HG02973 (cell line): Measurements from ENCODE around the gene SOS2.
A peak's percentile ranks its signal among the peaks of the same experiment; 100 is the strongest.

ENCODE experiments used
- ATAC-seq: cut with Tn5 transposase; IDR thresholded peaks from one replicate; pipeline ENCODE4 v1.9.1; 2021; ENCODE audit warnings: moderate library complexity; ENCODE audit not compliant: unreplicated experiment

The SOS2 gene

DNA sequence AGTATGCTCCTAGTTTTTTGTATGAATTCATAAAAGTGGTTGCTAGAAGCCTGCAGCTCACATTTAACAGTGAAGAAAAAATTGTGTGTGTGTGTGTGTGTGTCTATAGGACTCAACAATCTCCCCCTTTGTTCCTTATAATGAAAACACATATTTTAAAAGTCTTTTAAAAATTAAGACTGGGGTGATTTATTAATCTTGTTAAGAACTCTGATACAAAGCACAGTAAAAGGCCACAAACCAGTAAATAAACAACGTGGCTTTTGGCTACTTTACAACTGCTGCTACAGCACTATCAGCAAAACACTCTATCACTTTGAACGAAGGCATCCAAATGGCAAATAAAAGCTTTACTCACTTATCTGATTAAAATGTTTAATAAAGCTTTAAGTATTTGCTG is 114.4 kb downstream of the SOS2 start:
- no peak for ATAC-seq

DNA sequence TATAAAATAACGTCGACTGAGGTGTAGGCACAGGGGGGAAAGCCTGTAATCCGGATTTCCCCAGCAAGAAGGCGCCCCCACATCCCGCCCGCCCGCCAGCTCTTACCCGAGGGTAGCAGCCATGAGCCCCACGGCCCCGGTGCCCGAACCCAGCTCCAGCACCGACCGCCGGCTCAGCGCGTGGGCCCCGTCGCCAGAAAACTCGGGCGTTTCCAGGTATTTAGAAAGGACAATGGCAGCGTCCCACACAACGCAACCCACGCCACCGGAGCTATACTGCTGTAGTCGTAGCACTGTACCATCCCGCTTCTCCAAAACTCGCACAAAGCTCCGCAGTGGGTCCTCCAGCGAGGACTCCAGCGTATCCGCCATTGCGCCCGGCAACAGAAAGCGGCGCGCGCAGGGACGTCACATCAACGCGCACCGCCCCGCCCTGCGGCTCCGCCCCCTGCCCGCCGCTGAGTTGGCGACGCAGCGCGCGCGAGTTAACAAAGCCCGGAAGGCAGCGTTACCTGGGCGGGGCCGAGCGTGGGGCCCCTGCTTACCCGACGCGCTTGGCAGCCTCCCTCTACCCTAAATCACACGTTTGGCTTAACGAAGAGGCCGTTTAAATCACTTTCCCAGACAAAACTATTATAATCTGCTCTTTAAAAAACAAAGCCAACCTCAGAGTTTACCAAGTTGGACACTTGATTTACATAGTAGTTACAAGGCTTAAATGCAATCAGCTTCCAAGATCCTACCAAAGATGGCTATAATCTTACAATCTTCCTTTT is 115.0 kb downstream of the SOS2 start, which contains the start of gene VCPKMT:
VCPKMT (minus strand) TSS at position 392 of the 776 bp plus-strand sequence; CDS start at position 372, 20 bp downstream.
- peak; percentile 91 for ATAC-seq

DNA sequence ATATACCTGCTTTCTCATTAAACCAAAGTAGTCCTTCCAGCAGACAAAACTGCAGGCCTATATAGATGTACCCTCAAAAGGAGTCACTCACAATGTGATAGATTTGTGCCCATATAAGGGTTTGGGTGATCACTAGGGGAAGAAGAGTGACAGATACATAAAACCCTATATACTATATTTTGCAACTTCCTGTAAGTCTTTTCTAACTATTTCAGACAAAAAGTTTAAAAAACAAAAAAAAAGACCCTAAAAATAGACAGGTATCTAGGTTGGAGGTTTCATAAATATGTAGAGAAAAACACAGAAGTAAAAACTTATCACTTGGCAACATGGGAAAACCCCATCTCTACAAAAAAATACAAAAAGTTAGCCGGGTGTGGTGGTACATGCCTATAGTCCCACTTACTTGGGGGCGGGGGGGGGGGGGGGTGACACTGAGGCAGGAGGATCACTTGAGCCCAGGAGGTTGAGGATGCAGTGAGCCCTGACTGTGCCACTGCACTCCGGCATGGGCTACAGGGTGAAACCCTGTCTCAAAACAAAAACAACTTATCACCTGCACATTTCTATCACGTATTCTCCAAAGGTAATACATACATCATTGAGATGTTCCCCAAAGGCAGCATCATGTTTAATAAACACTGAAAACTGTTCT is 117.9 kb downstream of the SOS2 start:
- ATAC-seq = no peak

DNA sequence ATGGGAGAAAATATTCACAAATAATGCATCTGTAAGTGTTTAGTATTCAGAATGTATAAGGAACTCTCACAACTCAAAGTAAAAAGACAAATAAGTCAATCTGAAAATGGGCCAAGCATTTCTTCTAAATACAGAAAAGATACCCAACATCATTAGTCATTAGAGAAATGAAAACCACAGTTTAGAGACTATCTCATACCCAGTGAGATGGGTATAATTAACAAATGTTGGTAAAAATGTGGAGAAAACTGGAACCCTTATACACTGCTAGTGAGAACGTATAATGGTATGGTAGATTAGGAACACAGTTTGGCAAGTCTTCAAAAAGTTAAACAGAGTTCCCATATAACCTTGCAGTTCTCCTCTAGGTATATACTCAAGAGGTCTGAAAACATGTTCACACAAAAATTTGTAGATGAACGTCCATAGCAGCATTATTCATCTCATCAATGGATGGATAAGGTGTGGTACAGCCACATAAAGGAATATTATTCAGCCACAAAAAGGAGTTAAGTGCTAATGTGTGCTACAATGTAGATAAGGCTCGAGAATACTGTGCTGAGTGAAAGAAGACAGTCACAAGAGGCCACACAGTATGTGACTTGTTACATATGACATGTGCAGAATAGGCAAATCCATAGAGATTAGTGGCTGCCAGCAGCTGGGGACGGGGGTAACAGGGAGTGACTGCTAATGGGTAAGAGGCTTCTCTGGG is 120.9 kb downstream of the SOS2 start:
- ATAC-seq = no peak

DNA sequence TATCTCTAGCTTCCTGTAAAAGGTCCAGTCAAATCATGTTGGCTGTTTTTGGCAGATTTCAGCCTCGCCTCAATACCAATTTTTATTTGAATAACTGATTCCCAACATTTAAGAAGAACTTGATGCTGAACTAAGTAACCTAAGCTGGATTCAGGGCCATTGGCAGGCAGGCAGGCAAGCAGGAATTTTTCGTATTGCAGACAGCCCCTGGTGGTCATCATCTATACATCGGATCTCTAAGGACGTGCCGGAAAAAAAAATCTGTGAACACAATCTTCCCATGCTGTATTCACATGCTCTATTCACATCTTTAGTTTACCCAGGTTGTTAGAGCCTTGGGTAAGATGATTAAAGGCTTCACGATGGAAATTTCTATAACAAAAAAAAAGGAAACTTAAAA is 122.0 kb downstream of the SOS2 start:
- no peak for ATAC-seq

DNA sequence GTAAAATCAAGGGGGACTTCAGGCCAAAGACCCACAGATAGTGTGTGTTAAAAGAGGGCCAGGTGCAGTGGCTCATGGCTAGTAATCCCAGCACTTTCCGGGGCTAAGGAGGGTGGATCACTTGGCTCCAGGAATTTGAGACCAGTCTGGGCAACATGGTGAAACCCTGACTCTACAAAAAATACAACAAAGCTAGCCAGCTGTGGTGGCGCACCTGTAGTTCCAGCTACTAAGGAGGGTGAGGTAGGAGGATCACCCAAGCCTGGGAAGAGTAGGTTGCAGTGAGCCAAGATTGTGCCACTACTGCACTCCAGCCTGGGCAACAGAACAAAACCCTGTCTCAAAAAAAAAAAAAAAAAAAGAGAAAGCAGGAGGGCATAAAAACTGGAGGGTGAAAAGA is 123.5 kb downstream of the SOS2 start:
- ATAC-seq = no peak

DNA sequence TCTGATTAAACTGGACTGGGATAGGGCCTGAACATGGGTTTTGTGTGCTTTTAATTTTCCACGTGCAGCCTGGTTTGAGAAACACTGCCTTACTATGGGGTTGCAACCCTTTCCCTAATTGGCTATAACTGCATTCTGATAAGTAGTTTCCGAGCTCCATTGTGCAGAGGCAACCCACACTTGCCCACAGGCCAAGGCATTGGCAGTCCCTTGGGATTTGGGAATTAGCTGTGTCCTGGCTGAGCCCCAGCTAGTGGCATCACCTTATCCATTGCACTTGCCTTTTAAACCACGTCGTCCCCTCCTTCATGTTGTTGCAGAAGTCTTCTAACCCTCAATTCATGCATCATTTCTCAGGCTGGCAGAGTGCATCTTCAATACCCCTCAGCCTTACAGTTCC is 125.2 kb downstream of the SOS2 start:
- no peak for ATAC-seq

DNA sequence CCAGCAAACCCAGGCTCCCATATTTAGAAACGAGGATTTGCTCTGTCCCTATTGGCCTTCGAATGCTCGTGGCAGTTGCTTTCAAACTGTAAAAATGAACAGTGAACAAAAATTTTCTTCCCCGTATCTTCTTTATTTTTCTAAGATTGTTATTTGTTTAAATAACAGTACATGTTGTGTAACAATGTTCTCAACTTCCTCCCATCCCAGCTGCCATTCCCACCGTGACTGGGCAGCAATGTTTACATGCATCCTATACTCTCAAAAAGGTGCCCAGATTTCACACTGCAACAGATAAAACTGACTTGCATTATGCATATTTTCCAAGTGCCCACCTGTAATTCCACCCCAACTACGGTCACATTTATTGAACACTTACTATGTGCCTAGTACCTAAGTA is 127.8 kb downstream of the SOS2 start:
- no peak for ATAC-seq

DNA sequence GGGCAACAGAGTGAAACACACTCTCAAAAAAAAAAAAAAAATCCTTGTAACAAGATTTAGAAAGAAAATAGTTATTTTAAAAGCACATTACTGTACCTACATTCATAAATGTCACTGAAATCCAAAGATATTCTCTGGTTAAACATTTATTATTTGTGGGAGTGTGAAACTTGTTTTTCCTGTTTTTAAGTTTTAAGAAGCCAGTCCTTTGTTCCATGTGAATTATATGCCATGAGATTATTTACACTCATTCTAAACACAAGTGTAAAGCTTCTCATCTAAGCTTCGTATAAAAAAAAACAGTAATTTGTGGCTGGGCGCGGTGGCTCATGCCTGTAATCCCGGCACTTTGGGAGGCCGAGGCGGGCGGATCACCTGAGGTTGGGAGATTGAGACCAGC is 130.0 kb downstream of the SOS2 start:
- no peak for ATAC-seq

DNA sequence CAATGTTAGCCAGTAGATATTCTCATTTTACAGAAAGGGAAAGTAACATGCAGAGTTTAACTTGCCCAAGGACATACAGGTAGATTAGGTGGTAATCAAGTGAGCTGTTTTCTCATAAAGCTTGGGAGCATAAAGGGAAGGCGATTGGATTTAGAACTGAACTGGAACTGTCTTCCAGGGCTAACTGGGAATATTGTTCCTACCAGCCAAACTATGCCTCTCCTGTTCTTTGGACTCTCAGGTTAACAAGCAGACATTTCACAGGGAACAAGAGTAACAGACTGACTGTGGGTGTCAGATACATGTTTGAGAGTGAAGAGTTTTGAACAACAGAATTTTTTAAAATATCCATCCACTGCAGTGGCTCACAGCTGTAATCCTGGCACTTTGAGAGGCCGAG is 130.6 kb downstream of the SOS2 start:
- ATAC-seq = no peak

DNA sequence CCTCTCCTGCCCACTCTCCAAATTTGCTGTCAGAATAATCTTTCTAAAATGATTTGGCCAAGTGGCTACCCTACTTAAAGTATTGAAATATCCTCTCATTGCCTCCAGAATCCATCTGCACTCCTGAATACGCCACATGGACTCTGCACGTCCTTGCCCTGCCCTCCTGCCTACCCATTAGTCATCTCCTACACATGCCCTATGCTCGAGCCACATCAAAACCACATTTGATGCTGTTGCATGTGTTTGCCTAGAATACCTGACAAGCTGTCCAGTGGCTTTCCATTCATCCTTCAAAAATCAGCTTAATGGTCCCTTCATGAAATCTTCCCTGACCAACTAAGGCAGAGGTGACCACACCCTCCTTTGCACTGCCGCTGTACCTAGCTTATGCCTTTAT is 132.0 kb downstream of the SOS2 start:
- no peak for ATAC-seq

DNA sequence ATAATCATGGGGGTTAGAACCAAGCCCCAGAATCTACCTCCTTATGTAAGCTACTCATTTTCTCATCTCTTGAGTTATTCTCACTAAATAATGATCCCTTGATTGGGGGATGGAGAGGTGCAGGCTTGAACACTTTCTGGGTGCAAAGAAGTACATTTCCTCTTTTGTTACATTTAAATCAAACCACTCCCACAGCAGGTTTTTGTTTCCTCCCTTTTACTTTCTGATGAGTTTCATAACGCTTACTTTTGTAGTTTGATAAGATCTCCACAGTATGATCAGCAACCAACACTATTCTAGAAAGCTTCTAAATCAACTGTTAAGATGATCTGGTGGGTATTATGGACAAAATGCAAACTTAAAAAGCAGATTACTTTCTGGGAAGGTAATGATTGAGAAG is 135.5 kb downstream of the SOS2 start:
- ATAC-seq = no peak

DNA sequence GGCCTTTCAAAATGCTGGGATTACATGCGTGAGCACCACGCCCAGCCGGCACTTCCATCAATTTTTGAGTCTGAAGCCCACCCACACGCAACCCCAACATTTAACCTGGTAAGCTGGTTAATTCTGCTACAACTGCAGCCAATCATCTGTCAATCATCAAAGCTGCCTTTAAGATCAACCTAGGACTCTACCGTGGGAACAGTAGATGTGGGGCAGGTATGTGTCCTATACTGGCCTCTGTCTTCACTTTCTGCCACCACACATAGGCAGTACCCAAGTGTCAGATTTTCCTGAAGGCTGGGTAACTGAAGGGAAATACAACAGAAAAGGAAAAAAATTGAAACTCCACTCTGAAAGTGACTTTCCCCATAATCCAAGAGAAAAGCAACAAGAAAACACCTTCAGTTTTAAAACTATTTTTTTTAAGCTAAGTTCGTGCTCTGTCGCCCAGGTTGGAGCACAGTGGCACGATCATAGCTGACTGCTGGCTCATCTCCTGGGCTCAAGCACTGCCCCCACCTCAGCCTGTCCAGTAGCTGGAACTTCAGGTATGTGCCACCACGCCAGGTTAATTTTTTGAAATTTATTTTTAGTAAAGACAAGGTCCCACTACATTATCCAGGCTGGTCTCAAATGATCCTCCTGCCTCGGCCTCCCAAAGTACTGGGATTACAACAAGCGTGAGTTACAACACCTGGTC is 137.2 kb downstream of the SOS2 start:
- ATAC-seq = no peak

DNA sequence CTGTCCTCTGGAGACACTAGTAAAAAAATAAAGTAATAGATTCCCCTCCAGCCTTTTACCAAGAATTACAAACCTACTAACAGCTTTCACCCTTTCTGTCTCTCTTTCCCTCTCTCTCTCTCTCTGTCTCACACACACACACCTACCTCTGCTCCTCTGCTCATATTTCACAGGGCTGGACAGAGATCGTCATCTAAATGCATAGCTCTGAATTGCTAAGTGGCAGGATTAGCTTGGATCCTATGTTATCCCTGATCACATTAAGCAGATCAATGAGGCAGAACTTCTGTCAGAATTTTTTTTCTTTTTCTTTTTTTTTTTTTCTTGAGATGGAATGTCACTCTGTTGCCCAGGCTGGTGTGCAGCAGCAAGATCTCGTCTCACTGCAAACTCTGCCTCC is 137.9 kb downstream of the SOS2 start:
- ATAC-seq = no peak

DNA sequence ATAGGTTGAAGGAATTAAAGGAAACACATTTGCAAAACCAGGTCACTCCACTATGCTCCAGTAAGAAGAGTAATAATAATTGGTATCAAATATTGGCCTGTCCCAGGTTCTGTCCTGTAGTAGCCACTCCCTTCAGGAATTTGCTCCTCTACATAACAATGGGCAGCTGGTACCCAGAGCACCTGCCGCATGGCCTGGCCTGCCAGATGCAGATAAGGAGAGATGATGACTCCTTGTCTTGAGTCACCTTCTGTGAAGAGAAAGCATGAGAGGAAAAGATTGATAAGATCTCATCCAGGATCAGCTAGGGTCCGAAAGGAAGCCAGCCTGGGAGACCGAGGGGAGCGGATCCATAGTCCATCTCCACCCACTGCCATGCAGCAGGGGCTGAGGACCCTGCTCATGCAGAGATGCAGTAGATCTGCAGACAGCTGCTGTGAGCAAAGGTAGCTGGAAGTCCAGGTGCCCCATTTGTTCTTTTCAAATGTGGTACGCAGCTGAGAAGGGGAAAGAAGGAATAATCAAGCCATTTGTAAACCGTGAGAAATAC is 139.3 kb downstream of the SOS2 start:
- no peak for ATAC-seq

DNA sequence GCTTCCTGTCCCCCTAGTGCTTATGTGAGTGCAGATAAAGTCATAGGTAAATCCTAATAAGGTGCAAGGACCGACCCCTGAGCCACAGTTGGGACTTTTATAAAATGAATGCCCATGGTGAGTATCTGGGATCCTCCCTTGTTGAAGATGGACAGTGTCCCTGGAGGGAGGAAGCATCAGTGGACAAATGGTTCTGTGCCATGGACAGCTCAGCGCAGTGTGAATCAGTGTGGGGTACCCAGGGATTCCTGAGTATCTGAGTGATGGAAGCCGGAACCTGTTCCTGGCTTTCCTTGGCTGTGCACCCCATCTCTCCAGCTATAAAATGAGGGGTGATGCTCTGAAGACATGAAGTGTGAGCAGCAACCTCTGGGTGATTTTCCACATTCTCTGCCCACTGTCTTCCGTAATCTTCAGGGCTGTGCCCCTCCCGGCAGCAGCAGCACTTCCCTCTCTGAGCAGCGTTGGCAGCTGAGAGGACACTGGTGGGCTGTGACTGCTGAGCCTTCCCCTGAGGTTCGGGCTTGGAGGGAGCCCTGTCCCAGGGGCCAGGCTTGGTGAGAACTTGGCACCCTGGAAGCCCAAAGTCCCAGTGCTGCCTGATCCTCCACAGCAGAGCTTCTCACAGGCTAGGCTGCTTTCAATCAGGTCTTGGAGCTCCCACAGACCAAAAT is 140.0 kb downstream of the SOS2 start:
- ATAC-seq = no peak

DNA sequence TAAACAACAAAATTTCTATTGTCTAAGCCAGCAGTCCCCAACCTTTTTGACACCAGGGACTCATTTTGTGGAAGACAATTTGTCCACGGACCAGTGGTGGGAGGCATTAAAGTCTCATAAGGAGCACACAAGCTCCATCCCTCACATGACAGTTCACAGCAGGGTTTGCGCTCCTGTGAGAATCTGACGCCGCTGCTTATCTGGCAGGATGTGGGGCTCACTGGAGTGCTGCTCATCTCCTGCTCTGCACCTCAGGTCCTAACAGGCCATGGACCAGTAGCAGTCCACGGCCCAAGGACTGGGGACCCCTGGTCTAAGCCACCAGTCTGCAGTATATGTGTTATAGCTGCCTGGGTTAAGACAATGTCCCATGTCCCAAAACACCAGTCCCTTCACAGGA is 142.2 kb downstream of the SOS2 start:
- no peak for ATAC-seq

DNA sequence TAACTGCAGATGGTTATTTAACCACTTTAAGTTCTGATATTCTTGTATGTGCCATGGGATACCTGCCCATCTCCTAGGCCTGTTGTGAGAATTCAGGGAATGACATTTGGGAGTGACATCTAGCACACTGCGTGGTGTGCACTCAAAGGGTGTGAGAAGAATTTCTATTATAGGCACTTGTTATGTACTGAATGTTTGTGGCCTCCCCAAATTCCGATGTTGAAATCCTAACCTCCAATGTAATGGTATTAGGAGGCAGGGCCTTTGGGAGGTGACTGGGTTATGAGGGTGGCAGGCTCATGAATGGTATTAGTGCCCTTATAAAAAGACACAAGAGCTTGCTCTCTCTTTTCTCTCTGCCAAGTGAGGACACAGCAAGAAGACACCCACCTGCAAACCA is 142.6 kb downstream of the SOS2 start:
- ATAC-seq = no peak

DNA sequence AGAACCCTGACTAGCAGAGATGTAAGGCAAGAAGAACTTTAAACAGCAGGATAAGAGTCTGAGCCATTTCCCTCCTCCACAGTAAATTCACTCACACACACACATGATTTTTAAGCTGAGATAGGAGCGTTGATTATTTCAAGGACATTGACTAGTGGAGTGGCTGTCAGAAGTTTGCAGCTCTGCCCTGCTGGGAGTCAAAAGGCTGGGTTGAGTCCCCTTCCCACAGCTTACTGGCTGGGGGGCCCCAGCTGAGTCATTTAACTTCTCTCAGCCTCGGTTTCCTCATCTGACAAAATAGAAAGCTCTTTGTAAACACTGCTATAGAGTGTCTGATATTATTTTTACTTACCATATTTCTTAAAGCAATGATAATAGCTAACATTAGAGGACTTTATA is 143.3 kb downstream of the SOS2 start:
- ATAC-seq = no peak

DNA sequence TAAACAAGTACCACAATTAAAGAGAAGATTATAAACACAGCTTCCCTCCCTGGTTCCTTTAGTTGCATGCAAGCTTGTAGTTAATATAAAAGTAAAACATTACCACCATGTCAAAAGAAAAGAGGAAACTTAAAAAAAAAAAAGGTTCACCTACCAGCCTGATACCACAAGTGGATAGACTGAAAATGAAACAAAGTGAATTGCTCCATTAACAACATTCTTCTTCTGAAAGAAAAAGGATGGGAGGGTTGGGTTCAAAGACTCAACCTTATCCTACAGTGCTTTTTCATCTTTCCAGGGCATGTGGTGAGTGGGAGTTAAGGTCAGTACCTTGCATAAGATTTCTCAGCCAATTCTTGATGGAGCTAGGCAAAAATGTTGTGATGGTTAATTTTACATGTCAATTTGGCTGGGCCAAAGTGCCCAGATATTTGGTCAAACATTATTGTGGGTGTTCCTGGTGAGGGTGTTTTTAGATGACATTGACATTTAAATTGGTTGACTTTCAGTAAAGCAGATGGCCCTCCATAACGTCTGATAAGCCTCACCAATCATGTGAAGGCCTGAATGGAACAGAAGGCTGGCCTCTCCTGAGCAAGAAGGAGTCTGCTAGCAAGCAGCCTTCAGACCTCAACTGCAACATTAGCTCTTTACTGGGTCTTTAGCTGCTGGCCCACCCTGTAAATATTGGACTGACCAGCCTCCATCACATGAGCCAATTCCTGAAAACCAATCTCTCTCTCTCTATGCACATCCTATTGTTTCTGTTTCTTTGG is 143.8 kb downstream of the SOS2 start:
- ATAC-seq = no peak
